Non-pigmented ciliary epithelial cell (primary cell): ENCODE results near the gene RIPOR3.
"Not testable (repeated sequence)": the region's sequence is repeated elsewhere in the genome, so short reads cannot be mapped to it uniquely, and the experiment has no call there.

Source experiments
- DNase-seq: peaks from one replicate; pipeline ENCODE4 v3.0.0-alpha.2; 2010; ENCODE audit warnings: low read depth

RIPOR3 gene

DNA sequence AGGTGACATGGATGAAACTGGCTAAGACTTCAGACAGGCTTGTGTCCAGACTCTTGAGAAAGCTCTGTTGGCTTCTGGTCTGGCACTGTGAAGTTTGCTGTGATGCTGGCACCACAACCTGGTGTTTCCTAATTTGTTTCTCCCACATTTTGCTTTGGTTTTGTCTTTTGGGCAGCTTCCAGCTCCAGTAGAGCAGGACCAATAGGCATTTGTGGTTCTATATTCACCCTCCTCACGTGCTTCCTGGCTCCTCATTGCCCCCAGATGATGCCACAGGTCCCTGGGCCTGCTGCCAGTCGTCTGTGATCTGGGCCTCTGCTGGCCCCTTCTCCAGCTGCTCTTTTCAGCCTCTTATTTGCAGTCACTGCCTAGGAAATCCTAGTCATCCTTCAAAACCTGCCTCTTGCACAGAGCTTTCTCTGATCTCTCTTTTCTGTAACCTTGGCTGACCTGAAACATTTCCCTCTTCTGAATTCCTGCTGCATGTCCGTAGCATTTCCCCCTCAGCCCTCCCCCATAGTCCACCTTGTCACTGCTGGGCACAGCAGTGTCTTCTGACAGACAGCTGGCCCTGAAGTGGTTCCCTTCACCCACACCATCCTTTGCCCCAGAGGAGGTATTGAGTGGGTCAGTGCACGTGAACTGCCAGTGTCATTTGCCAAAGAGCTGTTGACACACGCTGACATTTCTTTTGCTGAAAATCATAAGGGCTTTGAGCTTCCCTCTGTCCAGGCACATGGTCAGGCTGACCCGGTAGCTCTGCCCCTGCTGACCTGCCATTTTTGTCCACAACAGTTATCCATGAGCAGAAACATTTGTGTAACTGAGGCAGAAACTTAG, 118.2 kb downstream of the RIPOR3 start:
- no peak for DNase-seq

DNA sequence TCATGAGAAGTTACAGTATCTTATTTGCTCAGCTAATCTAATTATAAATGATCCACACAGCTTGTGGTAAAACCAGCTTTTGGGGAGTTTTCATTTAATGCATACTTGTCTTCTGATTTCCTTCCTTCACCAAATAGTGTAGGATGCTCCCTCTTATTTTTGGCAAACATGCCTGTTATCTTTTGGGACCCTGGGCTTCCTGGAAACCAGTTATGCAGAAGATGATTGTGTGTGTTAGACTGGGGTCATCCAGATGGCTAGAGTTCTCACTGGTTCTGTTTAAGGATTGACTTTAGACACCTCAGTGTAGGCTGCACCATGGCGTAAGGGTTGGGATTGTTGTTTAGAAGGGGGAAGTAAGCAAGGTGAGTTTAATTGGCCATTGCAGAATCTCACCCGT, 119.9 kb downstream of the RIPOR3 start:
- DNase-seq = no peak

DNA sequence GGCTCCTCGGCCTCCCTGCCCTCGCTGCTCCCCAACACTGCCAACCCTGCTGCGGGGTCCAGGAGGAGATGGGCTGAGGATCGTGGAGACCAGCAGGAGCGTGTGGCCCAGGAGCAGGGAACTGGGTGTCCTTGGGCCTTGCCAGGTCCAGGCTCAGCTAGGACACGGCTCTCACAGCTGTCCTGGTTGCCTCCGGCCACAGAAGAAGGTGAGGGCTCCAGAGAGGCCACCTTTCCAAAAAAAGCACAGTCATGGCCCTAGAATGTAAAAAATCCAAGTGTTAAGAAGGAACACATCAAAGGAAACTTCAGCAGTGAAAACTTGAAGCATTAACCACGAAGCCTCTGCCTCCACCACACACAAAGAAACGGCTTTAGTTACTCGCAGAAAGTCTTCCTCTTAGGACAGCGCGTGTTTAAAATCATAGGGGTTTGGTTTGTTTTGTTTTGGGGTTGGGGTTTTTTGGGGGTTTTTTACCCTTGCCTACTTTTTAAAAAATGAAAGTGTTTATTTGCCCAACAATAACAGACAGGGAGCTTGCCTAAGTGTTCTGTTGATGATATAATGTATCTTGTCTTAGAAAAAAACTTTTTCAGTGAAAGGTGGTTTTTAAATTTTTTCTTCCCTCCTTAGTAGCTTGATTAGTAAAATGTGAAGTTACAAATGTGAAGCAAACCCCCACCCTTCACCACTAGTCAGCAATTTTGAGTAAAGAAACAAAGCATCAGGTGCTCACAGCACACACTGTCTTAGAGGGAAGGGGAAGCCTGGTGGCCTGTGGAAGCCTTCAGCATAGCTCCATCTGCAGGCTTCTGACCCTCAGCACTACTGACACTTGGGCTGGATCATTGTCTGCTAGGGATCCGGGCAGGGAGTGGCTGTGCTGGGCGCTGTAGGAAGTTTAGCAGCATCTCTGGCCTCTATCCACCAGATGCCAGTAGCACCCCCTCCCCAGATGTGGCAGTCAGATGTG, 121.2 kb downstream of the RIPOR3 start:
- DNase-seq = no peak

DNA sequence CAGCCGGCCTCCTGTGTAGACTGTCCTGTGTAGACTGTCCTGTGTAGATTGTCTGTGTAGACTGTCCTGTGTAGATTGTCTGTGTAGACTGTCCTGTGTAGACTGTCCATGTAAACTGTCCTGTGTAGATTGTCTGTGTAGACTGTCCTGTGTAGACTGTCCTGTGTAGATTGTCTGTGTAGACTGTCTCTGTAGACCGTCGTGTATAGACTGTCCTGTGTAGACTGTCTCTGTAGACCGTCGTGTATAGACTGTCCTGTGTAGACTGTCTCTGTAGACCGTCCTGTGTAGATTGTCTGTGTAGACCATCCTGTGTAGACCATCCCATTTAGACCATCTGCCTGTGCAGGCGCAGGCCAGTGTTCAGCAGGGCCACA, 121.9 kb downstream of the RIPOR3 start:
- DNase-seq = not testable (repeated sequence)

DNA sequence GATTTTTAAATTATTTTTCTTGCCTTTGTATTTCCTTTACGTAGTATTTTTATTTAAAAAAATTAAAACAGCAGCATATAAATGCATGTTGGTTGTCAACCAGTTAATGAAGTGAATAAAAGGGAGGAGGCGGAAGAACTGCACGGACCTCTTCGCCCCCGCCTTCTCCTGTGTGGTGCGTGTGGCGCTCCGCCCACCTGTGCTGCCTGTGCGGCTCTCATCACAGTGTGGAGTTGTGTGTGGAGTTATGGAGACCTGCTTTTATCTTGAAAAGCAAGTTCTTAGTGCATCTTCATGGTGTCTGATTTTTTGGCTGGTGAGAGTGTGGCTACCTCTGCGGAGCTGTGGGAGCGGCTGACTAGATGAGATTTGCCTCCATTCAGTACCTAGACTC, 122.8 kb downstream of the RIPOR3 start:
- no peak for DNase-seq

- DNase-seq = no peak
These were observed 123.3 kb downstream of the RIPOR3 start for GRCh38 chr20:50567860-50568548.

DNA sequence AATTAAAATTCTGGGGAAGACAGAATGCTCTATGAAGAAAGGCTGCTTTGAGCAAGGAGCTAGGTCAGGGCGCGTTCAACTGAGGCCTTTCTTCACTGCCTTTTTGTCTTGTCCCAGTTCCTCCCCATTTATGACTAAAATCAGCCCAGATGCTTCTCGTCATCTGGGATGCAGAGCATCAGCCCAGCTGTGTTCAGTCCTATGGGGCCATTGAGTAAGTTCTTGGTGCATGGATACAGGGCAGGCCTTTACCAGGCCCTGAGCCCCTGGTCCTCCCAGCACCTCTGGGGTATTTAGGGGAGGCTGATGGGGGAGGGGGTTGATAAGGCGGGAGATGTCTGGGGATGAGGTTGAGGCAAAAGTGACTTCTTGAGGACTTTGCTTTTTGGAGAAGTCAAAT, 125.5 kb downstream of the RIPOR3 start:
- no peak for DNase-seq

GRCh38 chr20:50565383-50565782, 126.0 kb downstream of the RIPOR3 start:
- DNase-seq = no peak

- no peak for DNase-seq
These were observed 128.0 kb downstream of the RIPOR3 start for GRCh38 chr20:50563133-50563944.

- no peak for DNase-seq
These were observed 129.1 kb downstream of the RIPOR3 start for GRCh38 chr20:50562262-50562701.

GRCh38 chr20:50561379-50562078, 129.8 kb downstream of the RIPOR3 start:
- DNase-seq = peak; percentile 90

- no peak for DNase-seq
These were observed 130.5 kb downstream of the RIPOR3 start for GRCh38 chr20:50560867-50561266.

- DNase-seq = no peak
These were observed 131.3 kb downstream of the RIPOR3 start for GRCh38 chr20:50559856-50560638.

- DNase-seq = no peak
These were observed 132.2 kb downstream of the RIPOR3 start for GRCh38 chr20:50559149-50559548.

DNA sequence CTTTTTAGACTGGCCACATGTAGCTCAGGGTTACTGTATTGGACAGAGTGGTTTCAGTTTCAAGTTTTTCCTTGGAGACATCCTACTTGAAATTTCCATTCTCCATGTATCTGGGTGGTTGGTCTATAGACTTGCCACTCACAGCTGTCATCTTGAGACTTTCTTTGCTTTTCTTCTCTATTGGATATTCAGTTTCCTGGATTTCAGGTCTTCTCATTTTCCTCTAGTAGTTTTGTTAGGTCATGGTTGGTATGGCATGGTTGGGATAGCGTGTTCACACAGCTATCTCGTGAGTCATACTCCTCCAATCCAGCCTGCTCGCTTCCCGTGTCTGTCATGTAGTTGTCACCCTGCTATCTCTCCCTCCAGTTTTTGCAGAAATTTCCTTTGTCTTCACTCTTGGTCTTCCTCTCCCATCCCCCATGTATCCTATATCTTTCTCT, 132.8 kb downstream of the RIPOR3 start:
- peak; percentile 75 for DNase-seq

DNA sequence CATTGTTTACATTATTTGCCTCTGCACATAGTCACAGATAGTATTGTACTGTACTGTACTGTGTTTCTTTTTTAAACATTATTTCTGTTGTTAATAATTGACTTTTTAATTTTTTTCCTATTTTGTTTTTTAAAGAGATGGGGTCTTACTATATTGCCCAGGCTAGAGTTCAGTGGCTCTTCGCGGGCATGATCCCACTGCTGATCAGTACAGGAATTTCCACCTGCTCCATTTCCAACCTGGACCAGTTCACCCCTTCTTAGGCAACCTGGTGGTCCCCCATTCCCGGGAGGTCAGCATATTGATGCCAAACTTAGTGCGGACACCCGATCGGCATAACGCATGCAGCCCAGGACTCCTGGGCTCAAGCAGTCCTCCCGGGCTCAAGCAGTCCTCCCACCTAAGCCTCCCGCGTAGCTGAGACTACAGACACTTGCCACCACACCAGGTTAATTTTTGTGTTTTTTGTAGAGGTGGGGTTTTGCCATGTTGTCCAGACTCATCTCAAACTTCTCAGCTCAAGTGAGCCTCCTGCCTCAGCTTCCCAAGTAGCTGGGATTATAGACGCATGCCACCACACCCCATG, 133.7 kb downstream of the RIPOR3 start:
- no peak for DNase-seq

GRCh38 chr20:50555662-50556061, 135.7 kb downstream of the RIPOR3 start:
- DNase-seq = no peak

DNA sequence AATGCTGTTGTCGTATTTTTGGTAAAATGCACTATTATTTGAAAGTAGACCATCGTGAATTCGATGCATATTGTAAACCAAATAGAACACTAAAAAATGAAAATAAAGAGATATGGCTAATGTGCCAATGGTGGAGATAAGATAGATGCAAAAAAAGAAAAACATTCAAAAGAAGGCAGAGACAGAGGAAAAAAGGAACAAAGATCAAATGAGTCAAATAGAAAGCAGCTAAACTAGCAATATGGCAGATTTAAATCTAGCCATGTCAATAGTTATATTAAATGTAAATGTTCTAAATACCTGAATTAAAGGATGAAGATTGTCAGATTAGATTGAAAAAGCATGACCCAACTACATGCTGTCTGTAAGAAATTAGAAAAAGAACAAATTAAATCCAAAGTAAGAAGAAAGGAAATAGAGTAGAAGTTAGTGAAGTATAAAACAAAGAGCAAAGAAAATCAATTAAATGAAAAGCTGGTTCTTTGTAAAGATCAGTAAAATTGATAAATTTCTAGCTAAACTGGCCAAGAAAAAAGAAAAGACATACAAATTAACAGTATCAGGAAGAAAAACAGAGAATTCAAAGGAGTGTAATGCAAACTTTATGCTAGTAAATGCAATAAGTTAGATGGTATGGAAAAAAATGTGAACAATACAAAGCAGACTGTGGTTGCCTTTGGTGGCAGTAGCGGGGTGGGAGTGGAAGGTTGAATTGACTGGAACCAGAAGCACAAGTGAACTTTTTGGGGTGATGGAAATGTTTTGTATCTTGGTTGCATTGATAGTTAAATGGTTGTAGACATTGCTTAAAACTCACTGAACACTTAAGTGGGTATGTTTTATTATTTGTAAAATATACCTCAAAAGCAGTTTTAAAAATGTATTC, 136.4 kb downstream of the RIPOR3 start:
- no peak for DNase-seq

GRCh38 chr20:50552979-50553378, 138.4 kb downstream of the RIPOR3 start:
- no peak for DNase-seq
